Glomerular endothelial cell (primary cell): ENCODE results near the gene WWC1. TPM values are rescaled to one million over a fixed set of nuclear protein-coding genes. Genes with fewer than 3 reads are reported as not detected.
"Not testable (repeated sequence)": the region's sequence is repeated elsewhere in the genome, so short reads cannot be mapped to it uniquely, and the experiment has no call there.

Experiments
- DNase-seq: peaks from one replicate; pipeline ENCODE4 v3.0.0-alpha.2; 2011; ENCODE audit warnings: low read depth, low spot score; ENCODE audit errors: extremely low read depth
- total RNA-seq: library from RNA; depleted of rRNA; stranded (reverse); fragments of >200 nt; gene quantifications from 2 replicates; pipeline ENCODE4 v1.2.3, GENCODE V29; 2015

The WWC1 gene
- total RNA-seq, 1 donor from 2014 or later = 2.9 TPM

- DNase-seq = no peak
These were observed 138.9 kb downstream of the WWC1 start for GRCh38 chr5:168430296-168430695.

GRCh38 chr5:168432903-168433302, 141.5 kb downstream of the WWC1 start:
- DNase-seq = no peak

- no peak for DNase-seq
These were observed 142.6 kb downstream of the WWC1 start for GRCh38 chr5:168434001-168434400.

- no peak for DNase-seq
These were observed 143.4 kb downstream of the WWC1 start for GRCh38 chr5:168434746-168435321.

- DNase-seq = not testable (repeated sequence)
These were observed 143.9 kb downstream of the WWC1 start for GRCh38 chr5:168435340-168435739.

GRCh38 chr5:168438349-168438748, 146.9 kb downstream of the WWC1 start:
- no peak for DNase-seq

GRCh38 chr5:168443533-168443932, 152.1 kb downstream of the WWC1 start:
- DNase-seq = no peak

- DNase-seq = no peak
These were observed 152.7 kb downstream of the WWC1 start for GRCh38 chr5:168443950-168444700.

- no peak for DNase-seq
These were observed 155.7 kb downstream of the WWC1 start for GRCh38 chr5:168446983-168447619.

- DNase-seq = no peak
These were observed 156.4 kb downstream of the WWC1 start for GRCh38 chr5:168447808-168448207.

- DNase-seq = no peak
These were observed 157.7 kb downstream of the WWC1 start for GRCh38 chr5:168449166-168449565.

GRCh38 chr5:168451565-168451964, 160.1 kb downstream of the WWC1 start:
- no peak for DNase-seq

- DNase-seq = no peak
These were observed 163.8 kb downstream of the WWC1 start for GRCh38 chr5:168455201-168455600.

GRCh38 chr5:168457542-168457941, 166.1 kb downstream of the WWC1 start:
- no peak for DNase-seq

GRCh38 chr5:168460606-168461005, 169.2 kb downstream of the WWC1 start:
- DNase-seq = no peak

- no peak for DNase-seq
These were observed 171.6 kb downstream of the WWC1 start for GRCh38 chr5:168463081-168463480.

GRCh38 chr5:168464214-168464613, 172.8 kb downstream of the WWC1 start:
- no peak for DNase-seq

- DNase-seq = no peak
These were observed 173.2 kb downstream of the WWC1 start for GRCh38 chr5:168464641-168465040.

- no peak for DNase-seq
These were observed 176.4 kb downstream of the WWC1 start for GRCh38 chr5:168467755-168468330.

GRCh38 chr5:168468836-168469235, 177.4 kb downstream of the WWC1 start:
- DNase-seq = no peak

GRCh38 chr5:168469816-168470215, 178.4 kb downstream of the WWC1 start:
- no peak for DNase-seq

- no peak for DNase-seq
These were observed 180.3 kb downstream of the WWC1 start for GRCh38 chr5:168471785-168472184.
